ENCODE data around the gene ACTRT2. TPM values are rescaled to one million over a fixed set of nuclear protein-coding genes. Genes with fewer than 3 reads are reported as not detected.

The ACTRT2 gene
- total RNA-seq, 1 experiment from 2014 or later = not detected

GRCh38 chr1:2982615-2983318, 38.5 kb upstream of the ACTRT2 start:
- ChIA-PET CTCF (no interaction called here), POLR2A (ENCODE audit: low non-redundant PET) (no interaction called here)
- DNase-seq (ENCODE audit: low spot score) = no peak
- H3K4me1 ChIP-seq (ENCODE audit: insufficient read depth, low read length, poor library complexity, severe bottlenecking) = no peaks in the 10 kb centered on the region
- H3K36me3 ChIP-seq (ENCODE audit: insufficient read depth, low read length, poor library complexity, severe bottlenecking) = no peaks in the 10 kb centered on the region
- no peak overlapping the region for H3K27ac ChIP-seq (ENCODE audit: low read depth, low read length, poor library complexity, severe bottlenecking)
- intact Hi-C loops (cut with micrococcal nuclease; ENCODE audit: unreplicated experiment) = no loop called here
- no peak overlapping the region for H3K4me3 ChIP-seq (ENCODE audit: low read depth, low read length, poor library complexity, severe bottlenecking)
- TF ChIP-seq EZH2 (IDR thresholded peaks at IDR 0.05; ENCODE audit: borderline replicate concordance, low read depth, low read length, poor library complexity, severe bottlenecking) = no peak
- TF ChIP-seq CTCF (conservative IDR thresholded peaks at IDR 0.05; ENCODE audit: low read depth, low read length) = no peak
- H3K27me3 ChIP-seq (replicated peaks; ENCODE audit: insufficient read depth, low read depth, low read length, poor library complexity) = no peaks in the 10 kb centered on the region
- H3K9me3 ChIP-seq (ENCODE audit: low read depth, low read length, poor library complexity, severe bottlenecking) = no peaks in the 10 kb centered on the region
- BruUV-seq (replicated peaks) = no TSS peak

GRCh38 chr1:2983319-2983705, 38.0 kb upstream of the ACTRT2 start:
- CTCF ChIA-PET = no interaction called here
- H3K9me3 ChIP-seq (ENCODE audit: low read depth, low read length, poor library complexity, severe bottlenecking) = no peaks in the 10 kb centered on the region
- TF ChIP-seq CTCF (conservative IDR thresholded peaks at IDR 0.05; ENCODE audit: low read depth, low read length) (no peak), EZH2 (IDR thresholded peaks at IDR 0.05; ENCODE audit: borderline replicate concordance, low read depth, low read length, poor library complexity, severe bottlenecking) (no peak)
- POLR2A ChIA-PET (ENCODE audit: low non-redundant PET) = no interaction called here
- no peak overlapping the region for H3K27ac ChIP-seq (ENCODE audit: low read depth, low read length, poor library complexity, severe bottlenecking)
- DNase-seq (ENCODE audit: low spot score) = no peak
- no peaks in the 10 kb centered on the region for H3K4me1 ChIP-seq (ENCODE audit: insufficient read depth, low read length, poor library complexity, severe bottlenecking)
- BruUV-seq (replicated peaks) = no TSS peak
- H3K36me3 ChIP-seq (ENCODE audit: insufficient read depth, low read length, poor library complexity, severe bottlenecking) = no peaks in the 10 kb centered on the region
- H3K27me3 ChIP-seq (replicated peaks; ENCODE audit: insufficient read depth, low read depth, low read length, poor library complexity) = no peaks in the 10 kb centered on the region
- intact Hi-C loops (cut with micrococcal nuclease; ENCODE audit: unreplicated experiment) = no loop called here
- no peak overlapping the region for H3K4me3 ChIP-seq (ENCODE audit: low read depth, low read length, poor library complexity, severe bottlenecking)

GRCh38 chr1:2983706-2984398, 37.4 kb upstream of the ACTRT2 start:
- Histone ChIP-seq H3K9me3 (ENCODE audit: low read depth, low read length, poor library complexity, severe bottlenecking) (no peaks in the 10 kb centered on the region), H3K4me3 (ENCODE audit: low read depth, low read length, poor library complexity, severe bottlenecking) (no peak overlapping the region), H3K4me1 (ENCODE audit: insufficient read depth, low read length, poor library complexity, severe bottlenecking) (no peaks in the 10 kb centered on the region), H3K27me3 (replicated peaks; ENCODE audit: insufficient read depth, low read depth, low read length, poor library complexity) (no peaks in the 10 kb centered on the region), H3K27ac (ENCODE audit: low read depth, low read length, poor library complexity, severe bottlenecking) (no peak overlapping the region), H3K36me3 (ENCODE audit: insufficient read depth, low read length, poor library complexity, severe bottlenecking) (no peaks in the 10 kb centered on the region)
- POLR2A ChIA-PET (ENCODE audit: low non-redundant PET) = no interaction called here
- no peak for DNase-seq (ENCODE audit: low spot score)
- no TSS peak for BruUV-seq (replicated peaks)
- CTCF ChIA-PET = no interaction called here
- intact Hi-C loops (cut with micrococcal nuclease; ENCODE audit: unreplicated experiment) = no loop called here
- TF ChIP-seq CTCF (conservative IDR thresholded peaks at IDR 0.05; ENCODE audit: low read depth, low read length) (no peak), EZH2 (IDR thresholded peaks at IDR 0.05; ENCODE audit: borderline replicate concordance, low read depth, low read length, poor library complexity, severe bottlenecking) (no peak)
